Esophagus squamous epithelium (tissue), 5 donors: ENCODE results near the gene ITGB2. TPM values are rescaled to one million over a fixed set of nuclear protein-coding genes. Genes with fewer than 3 reads are reported as not detected.

Source experiments
- DNase-seq: peaks from one replicate; lab custom pipeline; 2025; lab: John Stamatoyannopoulos, UW
- H3K27ac ChIP-seq, 4 donors: fragments of 200-600 bp; sonication (generic); one replicate each; pipeline ENCODE4 v1.5.1; 2016 to 2019; ENCODE audit warnings: mild to moderate bottlenecking in 1 of 4
- H3K27me3 ChIP-seq, 4 donors: fragments of 200-600 bp; sonication (generic); 1 replicate in 3 of 4; 2 replicates in 1 of 4; pipeline versions ENCODE4 v1.5.1 to v1.6.0; 2017 to 2021; ENCODE audit warnings: antibody characterized with exemption in 1 of 4
- H3K36me3 ChIP-seq, 3 donors: fragments of 200-600 bp; sonication (generic); one replicate each; pipeline ENCODE4 v1.5.1; 2016 to 2019
- H3K4me1 ChIP-seq, 3 donors: fragments of 200-600 bp; sonication (generic); one replicate each; pipeline ENCODE4 v1.5.1; 2017 to 2019
- H3K4me3 ChIP-seq, 4 donors: fragments of 200-600 bp; sonication (generic); 1 replicate in 3 of 4; 2 replicates in 1 of 4; pipeline ENCODE4 v1.5.1; 2016 to 2019; ENCODE audit warnings: mild to moderate bottlenecking in 2 of 4, moderate library complexity in 1 of 4
- H3K9me3 ChIP-seq, 3 donors: fragments of 200-600 bp; sonication (generic); one replicate each; pipeline ENCODE4 v1.5.1; 2016 to 2019
- CTCF ChIP-seq, 6 experiments: fragments of 450-650 bp in 4 of 6; fragments of 200-600 bp in 2 of 6; sonication (generic) in 2 of 6; IDR thresholded peaks; one replicate each; pipeline ENCODE4 v1.5.1; 2016 to 2019; ENCODE audit warnings: antibody characterized with exemption in 6 of 6, mild to moderate bottlenecking in 4 of 6, moderate library complexity in 4 of 6
- POLR2A ChIP-seq, 4 donors: fragments of 450-650 bp; IDR thresholded peaks; one replicate each; pipeline ENCODE4 v1.6.1; 2017; ENCODE audit warnings: antibody characterized with exemption in 4 of 4, mild to moderate bottlenecking in 4 of 4, moderate library complexity in 3 of 4
- WGBS, 2 donors: methylation state at CpG; one replicate each; pipeline ENCODE4 v1.1.5; 2018; 5-methylcytosine and 5-hydroxymethylcytosine counted together
- intact Hi-C: fragments of 100-400 bp; cut with DNase I; formaldehyde crosslinking; loops from one replicate; pipeline ENCODE4 v1.15.0; 2022
- total RNA-seq, 4 donors: library from RNA; depleted of rRNA; stranded (reverse); fragments of >200 nt; gene quantifications; one replicate each; pipeline ENCODE4 v1.1.0, GENCODE V29; 2016
- donor health status: DM: yes; HTN: yes; CAD: no.

The ITGB2 gene
- total RNA-seq, 4 donors from 2014 or later = 6.6 to 47.1 (median 18.5) TPM

- intact Hi-C loops = no loop called here
- Histone ChIP-seq H3K27ac (no peak overlapping the region), H3K4me1 (peaks cover 6 to 13% (median 9%) of the 10 kb centered on the region in 3 donors), H3K9me3 (no peaks in the 10 kb centered on the region), H3K27me3 (peaks cover 0 to under 1% (median 0%) of the 10 kb centered on the region in 4 donors), H3K36me3 (peaks cover 37 to 77% (median 39%) of the 10 kb centered on the region in 3 donors), H3K4me3 (no peak overlapping the region)
- 82 to 87% methylated on average over 19 of the region's 26 CpGs for WGBS, 2 donors
- no peak for DNase-seq
- TF ChIP-seq POLR2A (IDR thresholded peaks at IDR 0.05) (no peak), CTCF (IDR thresholded peaks at IDR 0.05) (no peak)
These were observed 69.6 kb downstream of the ITGB2 start for GRCh38 chr21:44850905-44851657.

DNA sequence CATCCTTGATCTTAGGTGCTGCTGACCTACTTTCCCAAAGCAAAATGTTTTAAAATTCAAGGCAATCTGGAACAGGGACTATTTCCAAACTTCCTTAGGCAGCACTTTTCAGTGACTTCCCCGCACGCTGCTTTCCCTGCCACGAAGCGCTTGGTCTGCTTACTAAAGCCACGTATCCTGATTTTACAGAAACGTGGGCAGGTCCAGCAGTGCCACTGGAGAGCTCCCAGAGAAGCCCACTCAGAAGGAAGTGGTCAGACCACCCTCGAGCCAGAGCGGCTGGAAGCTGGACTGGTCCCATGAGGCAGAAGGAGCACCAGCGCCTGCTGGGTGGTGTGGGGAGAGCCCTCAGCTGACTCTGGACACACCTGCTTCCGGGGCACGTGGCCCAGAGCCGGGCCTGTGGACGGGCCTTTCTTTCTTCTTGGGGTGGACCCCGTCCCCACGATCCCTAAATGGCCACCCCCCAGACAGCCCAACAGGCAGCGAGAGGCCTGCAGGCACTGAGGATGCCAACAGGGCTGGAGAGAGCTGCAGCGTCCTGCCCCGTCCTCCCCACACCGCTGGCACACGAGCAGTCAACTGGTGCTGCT lies 70.4 kb downstream of the ITGB2 start:
- no peak for DNase-seq
- H3K27ac ChIP-seq = no peak overlapping the region

DNA sequence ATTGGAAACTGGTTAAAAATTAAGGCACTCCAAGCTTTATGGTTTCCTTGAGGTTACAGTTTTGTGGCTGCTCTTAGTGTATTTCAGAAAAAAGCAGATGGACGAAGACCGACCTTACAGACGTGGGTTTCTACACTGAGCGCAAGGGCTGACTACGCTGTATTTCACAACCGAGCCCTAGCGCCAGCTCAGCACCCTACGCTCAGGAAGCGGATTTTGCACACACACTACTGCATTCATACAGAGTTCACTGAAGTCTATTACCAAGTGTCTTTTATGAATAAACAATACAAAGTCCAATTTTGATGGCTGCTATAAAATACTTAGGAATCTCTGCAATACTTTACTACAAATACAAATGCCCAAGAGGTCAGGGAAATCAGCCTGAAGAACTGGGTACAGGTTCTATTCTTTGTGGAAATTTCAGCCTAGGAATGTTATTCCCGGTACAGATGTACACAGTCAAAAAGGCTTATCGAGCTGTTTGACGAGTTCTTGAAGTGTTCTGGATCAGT lies 71.0 kb downstream of the ITGB2 start:
- intact Hi-C loops = no loop called here
- Histone ChIP-seq H3K9me3 (no peaks in the 10 kb centered on the region), H3K4me1 (peaks cover 13 to 23% (median 17%) of the 10 kb centered on the region in 3 donors), H3K27me3 (peaks cover 0 to 13% (median 0%) of the 10 kb centered on the region in 4 donors), H3K27ac (no peak overlapping the region), H3K4me3 (no peak overlapping the region), H3K36me3 (peaks cover 30 to 63% (median 34%) of the 10 kb centered on the region in 3 donors)
- TF ChIP-seq CTCF (IDR thresholded peaks at IDR 0.05) (no peak), POLR2A (IDR thresholded peaks at IDR 0.05) (no peak)
- 83 to 91% methylated on average over 12 of the region's 12 CpGs for WGBS, 2 donors
- no peak for DNase-seq

More for the DNA sequence above, 70.4 kb downstream of the ITGB2 start:
- TF ChIP-seq CTCF (IDR thresholded peaks at IDR 0.05) (no peak), POLR2A (IDR thresholded peaks at IDR 0.05) (no peak)
- intact Hi-C loops = no loop called here
- Histone ChIP-seq H3K4me3 (no peak overlapping the region), H3K36me3 (peaks cover 36 to 69% (median 39%) of the 10 kb centered on the region in 3 donors), H3K27me3 (peaks cover 0 to 8% (median 0%) of the 10 kb centered on the region in 4 donors), H3K4me1 (peaks cover 13 to 21% (median 17%) of the 10 kb centered on the region in 3 donors), H3K9me3 (no peaks in the 10 kb centered on the region)
- 82 to 93% methylated on average over 7 to 12 of the region's 20 CpGs for WGBS, 2 donors

GRCh38 chr21:44848821-44849521 lies 71.7 kb downstream of the ITGB2 start:
- no peak for DNase-seq
- H3K27me3 ChIP-seq = peaks cover 0 to 20% (median 0%) of the 10 kb centered on the region in 4 donors
- no peaks in the 10 kb centered on the region for H3K9me3 ChIP-seq
- no peak overlapping the region for H3K27ac ChIP-seq
- no peak overlapping the region for H3K4me3 ChIP-seq
- WGBS, 2 donors = 88 to 97% methylated on average over 12 to 20 of the region's 36 CpGs
- intact Hi-C loops = no loop called here
- H3K4me1 ChIP-seq = peaks cover 13 to 23% (median 17%) of the 10 kb centered on the region in 3 donors
- peaks cover 24 to 56% (median 27%) of the 10 kb centered on the region in 3 donors for H3K36me3 ChIP-seq
- no peak for TF ChIP-seq POLR2A (IDR thresholded peaks at IDR 0.05)
- TF ChIP-seq CTCF (IDR thresholded peaks at IDR 0.05) = no peak
